ENCODE results near the gene AVPI1.

Gene AVPI1

GRCh38 chr10:97669571-97669970, 17.5 kb downstream of the AVPI1 start:
- Histone ChIP-seq H3K9me3 (ENCODE audit: control extremely low read depth in 1 of 5, control insufficient read depth in 4 of 5, insufficient read depth in 2 of 5, low read depth in 1 of 5, low read length in 4 of 5) (no peaks in the 10 kb centered on the region), H3K27me3 (replicated peaks in 2 of 5; ENCODE audit: control insufficient read depth in 4 of 5, insufficient read depth in 5 of 5, low read length in 4 of 5) (no peaks in the 10 kb centered on the region), H3K4me1 (ENCODE audit: control extremely low read depth in 1 of 4, control insufficient read depth in 4 of 4, insufficient read depth in 4 of 4, low read length in 3 of 4) (no peaks in the 10 kb centered on the region), H3K36me3 (ENCODE audit: control insufficient read depth in 4 of 4, insufficient read depth in 4 of 4, low read length in 3 of 4) (peaks cover 0 to 36% (median 18%) of the 10 kb centered on the region in 4 experiments), H3K27ac (ENCODE audit: insufficient read depth in 1 of 2, low read depth in 1 of 2, low read length in 2 of 2, poor library complexity in 1 of 2, severe bottlenecking in 2 of 2) (no peak overlapping the region), H3K4me3 (ENCODE audit: control insufficient read depth in 1 of 7, extremely low read depth in 1 of 7, insufficient read depth in 4 of 7, low read depth in 2 of 7, low read length in 6 of 7) (no peak overlapping the region)
- no CpG with 5 or more reads among the region's 1 CpG for WGBS (ENCODE audit: insufficient coverage)
- ChIA-PET POLR2A (no interaction called here), CTCF (interaction anchor here (1.1 to 3.0 kb wide), 5 partner anchors 9 to 123 kb away, joined by 3 to 13 read pairs (median 5); no protein-coding TSS in a partner anchor)
- no peak for DNase-seq

- Histone ChIP-seq H3K27me3 (replicated peaks in 2 of 5; ENCODE audit: control insufficient read depth in 4 of 5, insufficient read depth in 5 of 5, low read length in 4 of 5) (no peaks in the 10 kb centered on the region), H3K4me3 (ENCODE audit: control insufficient read depth in 1 of 7, extremely low read depth in 1 of 7, insufficient read depth in 4 of 7, low read depth in 2 of 7, low read length in 6 of 7) (no peak overlapping the region), H3K9me3 (ENCODE audit: control extremely low read depth in 1 of 5, control insufficient read depth in 4 of 5, insufficient read depth in 2 of 5, low read depth in 1 of 5, low read length in 4 of 5) (no peaks in the 10 kb centered on the region), H3K27ac (ENCODE audit: insufficient read depth in 1 of 2, low read depth in 1 of 2, low read length in 2 of 2, poor library complexity in 1 of 2, severe bottlenecking in 2 of 2) (no peak overlapping the region), H3K4me1 (ENCODE audit: control extremely low read depth in 1 of 4, control insufficient read depth in 4 of 4, insufficient read depth in 4 of 4, low read length in 3 of 4) (peaks cover 0 to 3% (median 0%) of the 10 kb centered on the region in 4 experiments), H3K36me3 (ENCODE audit: control insufficient read depth in 4 of 4, insufficient read depth in 4 of 4, low read length in 3 of 4) (peaks cover 0 to 22% (median 14%) of the 10 kb centered on the region in 4 experiments)
- 100% methylated on average over 1 of the region's 6 CpGs for WGBS (ENCODE audit: insufficient coverage)
- ChIA-PET POLR2A (no interaction called here), CTCF (interaction anchor here (1.5 to 1.9 kb wide), 2 partner anchors 16 to 34 kb away, joined by 4 read pairs; no protein-coding TSS in a partner anchor)
- DNase-seq, result no peak
Observed at GRCh38 chr10:97667463-97667862, 19.6 kb downstream of the AVPI1 start.

DNA sequence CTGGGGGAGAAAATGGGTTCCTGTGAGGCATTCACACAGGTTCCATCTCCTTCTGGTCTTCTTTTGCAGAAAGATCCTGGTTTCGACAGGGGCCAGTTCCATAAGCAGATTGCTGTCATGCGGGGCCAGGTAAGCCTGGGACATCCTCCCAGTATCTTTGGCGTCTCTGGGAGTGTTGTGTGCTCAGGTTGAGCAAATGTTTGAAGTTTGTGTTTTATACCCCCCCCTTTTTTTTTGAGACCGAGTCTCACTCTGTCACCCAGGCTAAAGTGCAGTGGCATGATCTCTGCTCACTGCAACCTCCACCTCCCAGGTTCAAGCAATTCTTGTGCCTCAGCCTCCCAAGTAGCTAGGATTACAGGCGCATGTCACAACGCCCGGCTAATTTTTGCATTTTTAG, 20.0 kb downstream of the AVPI1 start:
- Histone ChIP-seq H3K27ac (ENCODE audit: insufficient read depth in 1 of 2, low read depth in 1 of 2, low read length in 2 of 2, poor library complexity in 1 of 2, severe bottlenecking in 2 of 2) (no peak overlapping the region), H3K4me3 (ENCODE audit: control insufficient read depth in 1 of 7, extremely low read depth in 1 of 7, insufficient read depth in 4 of 7, low read depth in 2 of 7, low read length in 6 of 7) (no peak overlapping the region), H3K4me1 (ENCODE audit: control extremely low read depth in 1 of 4, control insufficient read depth in 4 of 4, insufficient read depth in 4 of 4, low read length in 3 of 4) (peaks cover 0 to 3% (median 0%) of the 10 kb centered on the region in 4 experiments), H3K27me3 (replicated peaks in 2 of 5; ENCODE audit: control insufficient read depth in 4 of 5, insufficient read depth in 5 of 5, low read length in 4 of 5) (no peaks in the 10 kb centered on the region), H3K9me3 (ENCODE audit: control extremely low read depth in 1 of 5, control insufficient read depth in 4 of 5, insufficient read depth in 2 of 5, low read depth in 1 of 5, low read length in 4 of 5) (no peaks in the 10 kb centered on the region), H3K36me3 (ENCODE audit: control insufficient read depth in 4 of 4, insufficient read depth in 4 of 4, low read length in 3 of 4) (peaks cover 0 to 22% (median 14%) of the 10 kb centered on the region in 4 experiments)
- POLR2A ChIA-PET, result no interaction called here
- WGBS (ENCODE audit: insufficient coverage), result 100% methylated on average over 4 of the region's 7 CpGs
- CTCF ChIA-PET, result interaction anchor here (1.5 to 1.9 kb wide), 2 partner anchors 16 to 35 kb away, joined by 4 read pairs; no protein-coding TSS in a partner anchor
- no peak for DNase-seq

DNA sequence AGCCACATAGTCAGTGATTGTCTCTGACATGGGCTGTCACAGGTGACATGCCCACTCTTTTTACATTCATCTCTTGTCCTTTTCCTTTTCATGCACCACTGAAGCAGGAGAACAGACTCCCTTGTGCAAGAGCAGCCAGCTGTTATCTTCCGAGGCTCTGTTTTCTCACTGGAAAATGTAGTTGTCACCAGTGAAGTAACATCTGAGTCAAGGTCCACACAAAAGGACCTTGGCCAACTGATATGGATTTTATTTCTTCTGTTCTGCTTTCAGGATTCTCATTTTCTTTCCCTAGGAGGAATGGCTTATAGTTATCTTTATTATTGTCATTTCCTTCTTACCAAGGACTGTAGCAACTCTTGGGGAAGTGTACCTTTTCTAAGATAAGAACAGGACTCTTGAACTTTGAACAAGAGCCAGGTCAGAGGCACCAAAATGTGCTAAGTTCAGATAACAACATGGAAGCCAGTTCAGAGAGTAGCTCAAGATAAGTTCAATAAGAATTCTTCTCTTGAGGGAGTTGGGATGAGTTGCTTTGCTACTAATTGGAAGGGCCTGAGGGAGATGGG, 22.7 kb downstream of the AVPI1 start:
- CTCF ChIA-PET, result interaction anchor here (1.4 to 2.3 kb wide), 2 partner anchors 12 to 23 kb away, joined by 3 to 9 read pairs; partner anchors contain the start of gene AVPI1

GRCh38 chr10:97659589-97659988, 27.5 kb downstream of the AVPI1 start:
- H3K27me3 ChIP-seq (replicated peaks in 2 of 5; ENCODE audit: control insufficient read depth in 4 of 5, insufficient read depth in 5 of 5, low read length in 4 of 5), result no peaks in the 10 kb centered on the region
- DNase-seq, result no peak
- WGBS (ENCODE audit: insufficient coverage), result 100% methylated on average over 1 of the region's 1 CpG
- H3K4me3 ChIP-seq (ENCODE audit: control insufficient read depth in 1 of 7, extremely low read depth in 1 of 7, insufficient read depth in 4 of 7, low read depth in 2 of 7, low read length in 6 of 7), result no peak overlapping the region
- H3K4me1 ChIP-seq (ENCODE audit: control extremely low read depth in 1 of 4, control insufficient read depth in 4 of 4, insufficient read depth in 4 of 4, low read length in 3 of 4), result peaks cover 0 to 3% (median 0%) of the 10 kb centered on the region in 4 experiments
- no peak overlapping the region for H3K27ac ChIP-seq (ENCODE audit: insufficient read depth in 1 of 2, low read depth in 1 of 2, low read length in 2 of 2, poor library complexity in 1 of 2, severe bottlenecking in 2 of 2)
- POLR2A ChIA-PET, result no interaction called here
- H3K9me3 ChIP-seq (ENCODE audit: control extremely low read depth in 1 of 5, control insufficient read depth in 4 of 5, insufficient read depth in 2 of 5, low read depth in 1 of 5, low read length in 4 of 5), result no peaks in the 10 kb centered on the region
- CTCF ChIA-PET, result interaction anchor here (1.5 to 1.6 kb wide), 2 partner anchors 42 to 201 kb away, joined by 3 to 6 read pairs; no protein-coding TSS in a partner anchor
- H3K36me3 ChIP-seq (ENCODE audit: control insufficient read depth in 4 of 4, insufficient read depth in 4 of 4, low read length in 3 of 4), result peaks cover 0 to 16% (median 8%) of the 10 kb centered on the region in 4 experiments

More for the DNA sequence above, 22.7 kb downstream of the AVPI1 start:
- Histone ChIP-seq H3K4me1 (ENCODE audit: control extremely low read depth in 1 of 4, control insufficient read depth in 4 of 4, insufficient read depth in 4 of 4, low read length in 3 of 4) (peaks cover 0 to 3% (median 0%) of the 10 kb centered on the region in 4 experiments), H3K4me3 (ENCODE audit: control insufficient read depth in 1 of 7, extremely low read depth in 1 of 7, insufficient read depth in 4 of 7, low read depth in 2 of 7, low read length in 6 of 7) (peak overlapping the region in 1 of 7 experiments; percentile 24), H3K27me3 (replicated peaks in 2 of 5; ENCODE audit: control insufficient read depth in 4 of 5, insufficient read depth in 5 of 5, low read length in 4 of 5) (no peaks in the 10 kb centered on the region), H3K36me3 (ENCODE audit: control insufficient read depth in 4 of 4, insufficient read depth in 4 of 4, low read length in 3 of 4) (peaks cover 0 to 16% (median 13%) of the 10 kb centered on the region in 4 experiments), H3K27ac (ENCODE audit: insufficient read depth in 1 of 2, low read depth in 1 of 2, low read length in 2 of 2, poor library complexity in 1 of 2, severe bottlenecking in 2 of 2) (peak overlapping the region in 1 of 2 experiments; percentile 36), H3K9me3 (ENCODE audit: control extremely low read depth in 1 of 5, control insufficient read depth in 4 of 5, insufficient read depth in 2 of 5, low read depth in 1 of 5, low read length in 4 of 5) (no peaks in the 10 kb centered on the region)
- DNase-seq, result peak in 2 of 3 donors; percentile 45 to 63
- 25% methylated on average over 1 of the region's 1 CpG for WGBS (ENCODE audit: insufficient coverage)
- POLR2A ChIA-PET, result no interaction called here

DNA sequence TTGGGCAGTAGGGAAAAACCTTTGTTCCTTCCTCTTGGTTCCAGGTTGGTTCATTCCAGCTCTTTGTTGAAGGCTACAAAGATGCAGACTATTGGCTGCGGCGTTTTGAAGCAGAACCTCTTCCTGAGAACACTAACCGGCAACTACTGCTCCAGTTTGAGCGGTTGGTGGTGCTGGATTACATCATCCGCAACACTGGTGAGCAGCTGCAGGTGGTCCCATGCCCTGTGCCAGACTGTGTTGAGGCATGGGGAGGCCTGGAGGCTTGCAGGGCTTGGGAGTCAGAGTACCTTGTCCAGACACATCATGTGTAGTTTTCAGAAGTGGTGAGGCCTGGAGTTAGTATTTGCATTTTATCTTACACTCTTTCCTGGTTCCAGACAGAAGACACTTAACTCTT, 30.3 kb downstream of the AVPI1 start:
- Histone ChIP-seq H3K27me3 (replicated peaks in 2 of 5; ENCODE audit: control insufficient read depth in 4 of 5, insufficient read depth in 5 of 5, low read length in 4 of 5) (no peaks in the 10 kb centered on the region), H3K9me3 (ENCODE audit: control extremely low read depth in 1 of 5, control insufficient read depth in 4 of 5, insufficient read depth in 2 of 5, low read depth in 1 of 5, low read length in 4 of 5) (no peaks in the 10 kb centered on the region), H3K27ac (ENCODE audit: insufficient read depth in 1 of 2, low read depth in 1 of 2, low read length in 2 of 2, poor library complexity in 1 of 2, severe bottlenecking in 2 of 2) (no peak overlapping the region), H3K4me3 (ENCODE audit: control insufficient read depth in 1 of 7, extremely low read depth in 1 of 7, insufficient read depth in 4 of 7, low read depth in 2 of 7, low read length in 6 of 7) (no peak overlapping the region), H3K36me3 (ENCODE audit: control insufficient read depth in 4 of 4, insufficient read depth in 4 of 4, low read length in 3 of 4) (peaks cover 2 to 30% (median 12%) of the 10 kb centered on the region in 4 experiments), H3K4me1 (ENCODE audit: control extremely low read depth in 1 of 4, control insufficient read depth in 4 of 4, insufficient read depth in 4 of 4, low read length in 3 of 4) (peaks cover 0 to 5% (median 0%) of the 10 kb centered on the region in 4 experiments)
- WGBS (ENCODE audit: insufficient coverage), result 100% methylated on average over 1 of the region's 5 CpGs
- no peak for DNase-seq
- CTCF ChIA-PET, result no interaction called here
- POLR2A ChIA-PET, result no interaction called here

GRCh38 chr10:97651773-97652172, 35.3 kb downstream of the AVPI1 start:
- Histone ChIP-seq H3K36me3 (ENCODE audit: control insufficient read depth in 4 of 4, insufficient read depth in 4 of 4, low read length in 3 of 4) (peaks cover 6 to 35% (median 21%) of the 10 kb centered on the region in 4 experiments), H3K27ac (ENCODE audit: insufficient read depth in 1 of 2, low read depth in 1 of 2, low read length in 2 of 2, poor library complexity in 1 of 2, severe bottlenecking in 2 of 2) (no peak overlapping the region), H3K27me3 (replicated peaks in 2 of 5; ENCODE audit: control insufficient read depth in 4 of 5, insufficient read depth in 5 of 5, low read length in 4 of 5) (no peaks in the 10 kb centered on the region), H3K4me1 (ENCODE audit: control extremely low read depth in 1 of 4, control insufficient read depth in 4 of 4, insufficient read depth in 4 of 4, low read length in 3 of 4) (peaks cover 0 to 18% (median 2%) of the 10 kb centered on the region in 4 experiments), H3K9me3 (ENCODE audit: control extremely low read depth in 1 of 5, control insufficient read depth in 4 of 5, insufficient read depth in 2 of 5, low read depth in 1 of 5, low read length in 4 of 5) (no peaks in the 10 kb centered on the region), H3K4me3 (ENCODE audit: control insufficient read depth in 1 of 7, extremely low read depth in 1 of 7, insufficient read depth in 4 of 7, low read depth in 2 of 7, low read length in 6 of 7) (no peak overlapping the region)
- WGBS (ENCODE audit: insufficient coverage), result no CpG with 5 or more reads among the region's 3 CpGs
- no peak for DNase-seq
- POLR2A ChIA-PET, result no interaction called here
- CTCF ChIA-PET, result interaction anchor here (1.1 kb wide), 1 partner anchor 16 kb away, joined by 4 read pairs; no protein-coding TSS in a partner anchor

Measured in common myeloid progenitor, CD34-positive (primary cell).